Measurements from ENCODE around the gene SIAH3.

Gene SIAH3

GRCh38 chr13:45834411-45834994 lies 17.1 kb downstream of the SIAH3 start:
- H3K9me2 ChIP-seq (replicated peaks; ENCODE audit: control insufficient read depth, low read length) = no peaks in the 10 kb centered on the region
- peaks cover 21% of the 10 kb centered on the region for H3K27me3 ChIP-seq (ENCODE audit: control insufficient read depth, low read length)
- no peaks in the 10 kb centered on the region for H3K4me1 ChIP-seq (ENCODE audit: control insufficient read depth, low read length)
- H3K79me2 ChIP-seq (ENCODE audit: control insufficient read depth, low read length) = no peaks in the 10 kb centered on the region
- no peak overlapping the region for H3K27ac ChIP-seq (ENCODE audit: low read depth, low read length)
- H3K4me2 ChIP-seq (ENCODE audit: low read length) = no peak overlapping the region
- H3K9me3 ChIP-seq (ENCODE audit: control insufficient read depth, insufficient read depth, low read length) = no peaks in the 10 kb centered on the region
- no peaks in the 10 kb centered on the region for H4K20me1 ChIP-seq (ENCODE audit: control insufficient read depth, insufficient read depth, low read depth, low read length)
- H3F3A ChIP-seq (ENCODE audit: control insufficient read depth, insufficient read depth) = no peaks in the 10 kb centered on the region
- H3K4me3 ChIP-seq (ENCODE audit: low read length) = no peak overlapping the region
- TF ChIP-seq CTCF (IDR thresholded peaks at IDR 0.05; ENCODE audit: low read depth, low read length, poor library complexity, severe bottlenecking) (no peak), EZH2phosphoT487 (IDR thresholded peaks at IDR 0.05; ENCODE audit: borderline replicate concordance, low read length) (no peak)
- no peaks in the 10 kb centered on the region for H3K36me3 ChIP-seq (ENCODE audit: control insufficient read depth, low read length)

- TF ChIP-seq EZH2phosphoT487 (IDR thresholded peaks at IDR 0.05; ENCODE audit: borderline replicate concordance, low read length) = no peak
- no peak for TF ChIP-seq CTCF (IDR thresholded peaks at IDR 0.05; ENCODE audit: low read depth, low read length, poor library complexity, severe bottlenecking)
- Histone ChIP-seq H3K4me2 (ENCODE audit: low read length) (no peak overlapping the region), H3K9me2 (replicated peaks; ENCODE audit: control insufficient read depth, low read length) (no peaks in the 10 kb centered on the region), H3K27me3 (ENCODE audit: control insufficient read depth, low read length) (peaks cover 21% of the 10 kb centered on the region), H3K4me3 (ENCODE audit: low read length) (no peak overlapping the region), H4K20me1 (ENCODE audit: control insufficient read depth, insufficient read depth, low read depth, low read length) (no peaks in the 10 kb centered on the region), H3K79me2 (ENCODE audit: control insufficient read depth, low read length) (no peaks in the 10 kb centered on the region), H3K36me3 (ENCODE audit: control insufficient read depth, low read length) (no peaks in the 10 kb centered on the region), H3K9me3 (ENCODE audit: control insufficient read depth, insufficient read depth, low read length) (no peaks in the 10 kb centered on the region), H3F3A (ENCODE audit: control insufficient read depth, insufficient read depth) (no peaks in the 10 kb centered on the region), H3K4me1 (ENCODE audit: control insufficient read depth, low read length) (no peaks in the 10 kb centered on the region), H3K27ac (ENCODE audit: low read depth, low read length) (no peak overlapping the region)
Observed at GRCh38 chr13:45833663-45834375, 17.7 kb downstream of the SIAH3 start.

GRCh38 chr13:45833242-45833641 lies 18.3 kb downstream of the SIAH3 start:
- Histone ChIP-seq H3K9me2 (replicated peaks; ENCODE audit: control insufficient read depth, low read length) (no peaks in the 10 kb centered on the region), H3K36me3 (ENCODE audit: control insufficient read depth, low read length) (no peaks in the 10 kb centered on the region), H4K20me1 (ENCODE audit: control insufficient read depth, insufficient read depth, low read depth, low read length) (no peaks in the 10 kb centered on the region), H3K4me3 (ENCODE audit: low read length) (no peak overlapping the region), H3K27me3 (ENCODE audit: control insufficient read depth, low read length) (peaks cover 17% of the 10 kb centered on the region), H3K4me1 (ENCODE audit: control insufficient read depth, low read length) (no peaks in the 10 kb centered on the region), H3F3A (ENCODE audit: control insufficient read depth, insufficient read depth) (no peaks in the 10 kb centered on the region), H3K4me2 (ENCODE audit: low read length) (no peak overlapping the region), H3K79me2 (ENCODE audit: control insufficient read depth, low read length) (no peaks in the 10 kb centered on the region), H3K27ac (ENCODE audit: low read depth, low read length) (no peak overlapping the region), H3K9me3 (ENCODE audit: control insufficient read depth, insufficient read depth, low read length) (no peaks in the 10 kb centered on the region)
- TF ChIP-seq CTCF (IDR thresholded peaks at IDR 0.05; ENCODE audit: low read depth, low read length, poor library complexity, severe bottlenecking) = no peak
- TF ChIP-seq EZH2phosphoT487 (IDR thresholded peaks at IDR 0.05; ENCODE audit: borderline replicate concordance, low read length) = no peak
